B cell (primary cell): ENCODE measurements around the gene MELK. TPM values are rescaled to one million over a fixed set of nuclear protein-coding genes. Genes with fewer than 3 reads are reported as not detected.

Experiments
- ATAC-seq: fragments of 200-7000 bp; cut with Tn5 transposase; one replicate; pipeline ENCODE4 v1.10.0; 2021; ENCODE audit warnings: low read depth, mild to moderate bottlenecking, moderate number of reproducible peaks, moderate library complexity
- CTCF ChIA-PET: fragments of 350-600 bp; sonication (Branson Sonifier 250); formaldehyde crosslinking; loops from one replicate; lab custom pipeline; 2021; ENCODE audit warnings: antibody characterized with exemption, inconsistent platforms; lab: Charles Lee
- POLR2A ChIA-PET: fragments of 350-600 bp; sonication (Branson Sonifier 250); formaldehyde crosslinking; loops from one replicate; lab custom pipeline; 2021; ENCODE audit warnings: antibody characterized with exemption; lab: Charles Lee
- DNase-seq: peaks from one replicate; pipeline ENCODE4 v3.0.0; 2013
- H2AFZ ChIP-seq: 2 replicates; pipeline ENCODE4 v1.6.1; 2012; ENCODE audit warnings: mild to moderate bottlenecking, low read depth, low read length; ENCODE audit not compliant: insufficient read depth, poor library complexity, severe bottlenecking
- H3K27ac ChIP-seq, 2 donors: 1 replicate in 1 of 2; 2 replicates in 1 of 2; pipeline ENCODE4 v1.5.1; 2012 to 2013; ENCODE audit warnings: low read length in 2 of 2, mild to moderate bottlenecking in 2 of 2, moderate library complexity in 1 of 2
- H3K27me3 ChIP-seq, 4 experiments: fragments of 200-600 bp in 1 of 4; sonication (generic) in 1 of 4; replicated peaks in 1 of 4; 1 replicate in 2 of 4; 2 replicates in 2 of 4; pipeline versions ENCODE4 v1.6.1 to v1.7.0; 2013 to 2016; ENCODE audit warnings: low read length in 3 of 4, mild to moderate bottlenecking in 2 of 4, mixed read lengths in 1 of 4, moderate library complexity in 1 of 4; ENCODE audit not compliant: insufficient read depth in 4 of 4, control insufficient read depth in 3 of 4; ENCODE audit errors: control extremely low read depth in 1 of 4
- H3K36me3 ChIP-seq, 2 experiments: replicated peaks in 1 of 2; 1 replicate in 1 of 2; 2 replicates in 1 of 2; pipeline versions ENCODE4 v1.6.1 to v1.7.1; 2013; ENCODE audit warnings: low read length in 1 of 2; ENCODE audit not compliant: insufficient read depth in 2 of 2, control insufficient read depth in 1 of 2; ENCODE audit errors: control extremely low read depth in 1 of 2, extremely low read depth in 1 of 2
- H3K4me1 ChIP-seq, 2 donors: fragments of 200-600 bp in 1 of 2; sonication (generic) in 1 of 2; 1 replicate in 1 of 2; 2 replicates in 1 of 2; pipeline versions ENCODE4 v1.5.1 to v1.6.1; 2013 to 2017; ENCODE audit warnings: low read length in 2 of 2; ENCODE audit not compliant: control insufficient read depth in 2 of 2, insufficient read depth in 2 of 2
- H3K4me2 ChIP-seq: replicated peaks from 2 replicates; pipeline ENCODE3; 2012; ENCODE audit warnings: mild to moderate bottlenecking, low read depth, low read length; ENCODE audit not compliant: poor library complexity, severe bottlenecking
- H3K4me3 ChIP-seq, 5 experiments: fragments of 200-600 bp in 1 of 5; sonication (generic) in 1 of 5; 1 replicate in 3 of 5; 2 replicates in 2 of 5; pipeline versions ENCODE4 v1.5.1 to v1.7.0; 2011 to 2016; ENCODE audit warnings: low read length in 4 of 5, mild to moderate bottlenecking in 4 of 5, low read depth in 2 of 5, control low read depth in 1 of 5, moderate library complexity in 1 of 5; ENCODE audit not compliant: insufficient read depth in 1 of 5; ENCODE audit errors: control extremely low read depth in 1 of 5, extremely low read depth in 1 of 5
- H3K79me2 ChIP-seq: fragments of 200-600 bp; sonication (generic); one replicate; pipeline ENCODE4 v1.6.0; 2016; ENCODE audit warnings: low read length; ENCODE audit not compliant: control insufficient read depth, insufficient read depth
- H3K9ac ChIP-seq: fragments of 200-600 bp; sonication (generic); 2 replicates; pipeline ENCODE4 v1.6.1; 2017; ENCODE audit warnings: mild to moderate bottlenecking, low read length, moderate library complexity
- H3K9me3 ChIP-seq, 3 donors: one replicate each; pipeline versions ENCODE4 v1.6.1 to v1.7.1; 2013; ENCODE audit warnings: low read length in 2 of 3; ENCODE audit not compliant: control insufficient read depth in 2 of 3, insufficient read depth in 1 of 3; ENCODE audit errors: control extremely low read depth in 1 of 3
- H4K20me1 ChIP-seq: 2 replicates; pipeline ENCODE4 v1.6.0; 2012; ENCODE audit warnings: mild to moderate bottlenecking, low read length; ENCODE audit not compliant: insufficient read depth, control insufficient read depth, poor library complexity, severe bottlenecking
- H3K27ac Mint-ChIP-seq: one replicate; pipeline ENCODE4 v1.8.0; 2021; ENCODE audit warnings: mixed read lengths
- H3K27me3 Mint-ChIP-seq: one replicate; pipeline ENCODE4 v1.8.0; 2021; ENCODE audit warnings: mixed read lengths
- H3K4me1 Mint-ChIP-seq: one replicate; pipeline ENCODE4 v1.8.0; 2021; ENCODE audit warnings: mixed read lengths
- H3K4me3 Mint-ChIP-seq: one replicate; pipeline ENCODE4 v1.8.0; 2021; ENCODE audit warnings: mixed read lengths
- H3K9me3 Mint-ChIP-seq: one replicate; pipeline ENCODE4 v1.8.0; 2022; ENCODE audit warnings: mixed read lengths; ENCODE audit not compliant: insufficient read depth
- CTCF ChIP-seq: fragments of 200-600 bp; IDR thresholded peaks from one replicate; pipeline ENCODE4 v1.8.0; 2022; ENCODE audit warnings: antibody characterized with exemption, mild to moderate bottlenecking
- EZH2 ChIP-seq: IDR thresholded peaks from 2 replicates; pipeline ENCODE4 v1.6.1; 2012; ENCODE audit warnings: borderline replicate concordance, low read depth, mild to moderate bottlenecking, moderate library complexity, low read length; ENCODE audit not compliant: insufficient read depth, poor library complexity, severe bottlenecking
- WGBS: methylation state at CpG from one replicate; pipeline ENCODE4 v1.1.5; 2013; ENCODE audit warnings: missing lambda C conversion rate; ENCODE audit not compliant: insufficient coverage; 5-methylcytosine and 5-hydroxymethylcytosine counted together
- intact Hi-C: fragments of 100-400 bp; cut with micrococcal nuclease; formaldehyde crosslinking; loops from one replicate; pipeline ENCODE4 v1.10.0; 2022
- polyA plus RNA-seq: library from polyadenylated mRNA; depleted of rRNA; stranded (reverse); fragments of >200 nt; gene quantifications from 2 replicates; pipeline ENCODE4 v1.2.3, GENCODE V29; 2012
- total RNA-seq, 2 donors: library from RNA; stranded (reverse); fragments of 120-200 nt in 1 of 2; gene quantifications; 1 replicate in 1 of 2; 2 replicates in 1 of 2; pipeline versions ENCODE4 v1.2.3 to v1.2.4, GENCODE V29; 2013 to 2022

MELK gene
- total and polyA plus RNA-seq, 2 donors (not counting 1 experiment from before 2014, with no cell fraction given), result 0.17 to 0.18 TPM

DNA sequence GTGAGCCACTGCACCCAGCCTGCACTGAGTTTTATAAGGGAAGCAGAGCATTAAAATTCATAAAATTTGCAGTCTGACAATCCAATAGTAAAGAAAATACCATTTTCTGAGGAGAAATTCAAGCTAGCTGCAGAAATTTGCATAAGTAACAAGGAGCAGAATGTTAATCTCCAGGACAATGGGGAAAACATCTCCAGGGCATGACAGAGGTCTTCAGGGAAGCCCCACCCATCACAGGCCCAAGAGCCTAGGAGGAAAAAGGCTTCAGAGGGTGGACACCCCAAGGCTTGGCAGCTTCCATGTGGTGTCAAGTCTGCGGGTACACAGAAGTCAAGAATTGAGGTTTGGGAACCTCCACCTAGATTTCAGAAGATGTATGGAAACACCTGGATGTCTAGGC is 37.6 kb upstream of the MELK start:
- peaks cover 3% of the 10 kb centered on the region for H3K27me3 Mint-ChIP-seq
- CTCF ChIA-PET, result interaction anchor here (1.4 kb wide), 1 partner anchor 128 kb away, joined by 5 read pairs; no protein-coding TSS in a partner anchor
- POLR2A ChIA-PET, result interaction anchor here (0.5 kb wide), 1 partner anchor 10 kb away, joined by 3 read pairs; no protein-coding TSS in a partner anchor
- Histone ChIP-seq H4K20me1 (no peaks in the 10 kb centered on the region), H2AFZ (no peak overlapping the region), H3K79me2 (no peaks in the 10 kb centered on the region), H3K9me3 (peaks cover 0 to 5% (median 0%) of the 10 kb centered on the region in 3 donors), H3K9ac (no peak overlapping the region), H3K4me2 (no peak overlapping the region), H3K4me3 (no peak overlapping the region), H3K27me3 (no peaks in the 10 kb centered on the region), H3K36me3 (no peaks in the 10 kb centered on the region), H3K4me1 (no peaks in the 10 kb centered on the region), H3K27ac (no peak overlapping the region)
- H3K9me3 Mint-ChIP-seq, result no peaks in the 10 kb centered on the region
- no peak overlapping the region for H3K27ac Mint-ChIP-seq
- ATAC-seq (no peak), DNase-seq (no peak)
- no peak overlapping the region for H3K4me3 Mint-ChIP-seq
- no peak for TF ChIP-seq CTCF
- TF ChIP-seq EZH2, result no peak
- intact Hi-C loops, result no loop called here
- WGBS, result 80% methylated on average over 1 of the region's 1 CpG
- no peaks in the 10 kb centered on the region for H3K4me1 Mint-ChIP-seq

- Histone ChIP-seq H3K4me2 (no peak overlapping the region), H3K27ac (no peak overlapping the region), H3K79me2 (no peaks in the 10 kb centered on the region), H3K27me3 (no peaks in the 10 kb centered on the region), H3K4me3 (no peak overlapping the region), H3K4me1 (no peaks in the 10 kb centered on the region), H4K20me1 (no peaks in the 10 kb centered on the region), H3K36me3 (no peaks in the 10 kb centered on the region), H2AFZ (no peak overlapping the region), H3K9ac (no peak overlapping the region), H3K9me3 (peaks cover 0 to 5% (median 0%) of the 10 kb centered on the region in 3 donors)
- intact Hi-C loops, result no loop called here
- DNase-seq (no peak), ATAC-seq (no peak)
- Mint-ChIP-seq H3K4me1 (no peaks in the 10 kb centered on the region), H3K4me3 (no peak overlapping the region), H3K27ac (no peak overlapping the region), H3K27me3 (peaks cover 3% of the 10 kb centered on the region), H3K9me3 (no peaks in the 10 kb centered on the region)
- 74% methylated on average over 3 of the region's 4 CpGs for WGBS
- POLR2A ChIA-PET, result no interaction called here
- CTCF ChIA-PET, result no interaction called here
- TF ChIP-seq CTCF (no peak), EZH2 (no peak)
Observed at GRCh38 chr9:36537861-36538260, 34.8 kb upstream of the MELK start.
